Activated CD4-positive, alpha-beta T cell treated with anti-CD3 and anti-CD28 coated beads, Interleukin-2, amount 10 ng/mL, durations not matched to agents 7 days and 5 days (primary cell): Measurements from ENCODE around the gene DPH2. TPM values are rescaled to one million over a fixed set of nuclear protein-coding genes. Genes with fewer than 3 reads are reported as not detected.

Experiments used
- CTCF ChIA-PET: fragments of 350-600 bp; sonication (Branson Sonifier 250); formaldehyde crosslinking; loops from one replicate; lab custom pipeline; 2021; ENCODE audit warnings: antibody characterized with exemption; lab: Charles Lee
- POLR2A ChIA-PET: fragments of 350-600 bp; sonication (Branson Sonifier 250); formaldehyde crosslinking; loops from one replicate; lab custom pipeline; 2021; ENCODE audit warnings: antibody characterized with exemption; lab: Charles Lee
- DNase-seq: peaks from one replicate; pipeline ENCODE4 v3.0.0-alpha.2; 2020
- H3K27ac Mint-ChIP-seq: one replicate; pipeline ENCODE4 v1.8.0; 2021; ENCODE audit warnings: mild to moderate bottlenecking, moderate library complexity, mixed read lengths
- H3K27me3 Mint-ChIP-seq: one replicate; pipeline ENCODE4 v1.8.0; 2021; ENCODE audit warnings: mixed read lengths
- H3K36me3 Mint-ChIP-seq: one replicate; pipeline ENCODE4 v1.8.0; 2021; ENCODE audit warnings: low read depth, mixed read lengths
- H3K4me1 Mint-ChIP-seq: one replicate; pipeline ENCODE4 v1.8.0; 2021; ENCODE audit warnings: mixed read lengths
- H3K4me3 Mint-ChIP-seq: one replicate; pipeline ENCODE4 v1.8.0; 2021; ENCODE audit warnings: mild to moderate bottlenecking, moderate library complexity, mixed read lengths
- H3K9me3 Mint-ChIP-seq: one replicate; pipeline ENCODE4 v1.8.0; 2021; ENCODE audit warnings: mixed read lengths
- total RNA-seq, 2 experiments: library from RNA; stranded (reverse); gene quantifications; one replicate each; pipeline ENCODE4 v1.2.3, GENCODE V29; 2021

DPH2 gene
- total RNA-seq, 2 experiments from 2014 or later = 28.0 to 30.0 TPM

DNA sequence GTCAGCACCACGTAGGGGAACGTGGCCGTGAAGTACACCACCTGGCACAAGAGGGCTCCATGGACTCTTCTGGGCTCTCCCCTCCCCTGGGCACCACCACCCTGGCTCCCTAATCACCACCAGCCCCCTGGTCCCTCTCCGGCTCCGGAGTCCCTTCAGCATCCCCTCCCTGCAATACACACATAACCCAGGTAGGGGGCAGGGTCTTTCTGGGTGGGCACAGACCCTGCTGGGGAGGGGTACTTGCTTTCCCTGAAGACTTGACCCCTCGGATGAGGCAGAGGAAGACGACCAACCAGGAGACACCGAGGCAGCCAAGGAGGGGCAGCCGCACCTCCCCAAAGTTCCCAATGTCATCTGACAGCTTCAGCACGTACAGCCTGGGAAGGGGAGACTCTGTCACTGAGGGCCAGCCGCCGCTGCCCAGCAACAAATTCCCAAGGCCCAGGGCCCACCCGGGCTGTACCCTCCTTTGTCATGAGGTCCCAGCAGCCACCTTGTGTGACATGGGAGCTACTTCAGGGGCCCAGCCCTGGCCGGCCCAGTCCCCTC lies 32.9 kb downstream of the DPH2 start:
- no peak for DNase-seq
- Mint-ChIP-seq H3K9me3 (no peaks in the 10 kb centered on the region), H3K27ac (no peak overlapping the region), H3K4me1 (peaks cover 11% of the 10 kb centered on the region), H3K27me3 (no peaks in the 10 kb centered on the region), H3K4me3 (no peak overlapping the region), H3K36me3 (no peaks in the 10 kb centered on the region)
- POLR2A ChIA-PET = no interaction called here
- CTCF ChIA-PET = no interaction called here

DNA sequence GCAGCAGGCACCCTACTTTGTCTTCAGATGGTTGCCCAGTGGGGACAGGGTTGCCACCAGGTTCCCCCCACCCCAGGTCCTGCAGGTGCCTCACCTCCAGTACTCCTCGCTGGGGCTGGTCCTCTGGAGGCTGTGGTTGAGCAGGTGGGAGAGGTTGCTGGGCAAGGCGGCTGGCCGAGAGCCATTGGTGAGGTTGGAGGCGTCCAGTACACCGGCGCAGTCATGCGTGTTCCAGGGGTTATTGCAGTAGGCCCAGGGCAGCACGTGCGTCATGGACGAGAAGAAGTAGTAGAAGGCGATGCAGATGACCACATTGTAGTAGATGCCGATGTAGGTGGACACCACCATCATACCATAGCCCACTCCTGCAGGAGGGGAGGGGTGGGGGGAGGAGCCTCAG lies 38.4 kb downstream of the DPH2 start:
- Mint-ChIP-seq H3K27ac (no peak overlapping the region), H3K36me3 (no peaks in the 10 kb centered on the region), H3K4me3 (no peak overlapping the region), H3K27me3 (no peaks in the 10 kb centered on the region), H3K9me3 (no peaks in the 10 kb centered on the region), H3K4me1 (peaks cover 9% of the 10 kb centered on the region)
- CTCF ChIA-PET = no interaction called here
- POLR2A ChIA-PET = interaction anchor here (0.7 kb wide), 1 partner anchor 91 kb away, joined by 5 read pairs; no protein-coding TSS in a partner anchor
- DNase-seq = no peak

DNA sequence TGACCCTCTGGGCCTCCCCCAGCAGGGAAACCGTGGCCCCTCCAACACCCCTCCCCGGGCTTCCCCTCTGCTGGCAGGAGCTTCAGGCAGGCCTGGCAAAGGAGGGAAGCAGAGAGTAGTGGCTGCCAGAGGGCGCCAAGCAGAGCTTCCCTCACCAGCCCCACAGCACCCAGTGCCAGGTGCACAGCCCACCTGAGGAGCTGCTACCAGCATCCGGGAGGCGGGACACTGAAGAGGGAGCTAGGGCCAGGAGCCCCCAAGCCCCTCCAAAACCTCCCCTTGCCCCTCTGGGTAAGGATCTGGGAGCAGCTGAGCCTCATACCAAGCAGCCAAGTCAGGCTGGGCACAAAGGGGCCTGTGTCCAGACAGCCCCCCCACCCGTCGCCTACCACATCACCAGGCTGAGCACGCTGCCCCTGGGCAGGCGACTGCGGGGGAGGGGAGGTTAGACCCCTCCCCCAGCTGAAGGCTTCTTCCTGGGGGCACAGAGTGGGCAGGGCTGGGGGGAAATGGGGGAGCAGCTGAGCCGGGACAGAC lies 41.2 kb downstream of the DPH2 start:
- no peaks in the 10 kb centered on the region for H3K9me3 Mint-ChIP-seq
- no peaks in the 10 kb centered on the region for H3K36me3 Mint-ChIP-seq
- DNase-seq = no peak

DNA sequence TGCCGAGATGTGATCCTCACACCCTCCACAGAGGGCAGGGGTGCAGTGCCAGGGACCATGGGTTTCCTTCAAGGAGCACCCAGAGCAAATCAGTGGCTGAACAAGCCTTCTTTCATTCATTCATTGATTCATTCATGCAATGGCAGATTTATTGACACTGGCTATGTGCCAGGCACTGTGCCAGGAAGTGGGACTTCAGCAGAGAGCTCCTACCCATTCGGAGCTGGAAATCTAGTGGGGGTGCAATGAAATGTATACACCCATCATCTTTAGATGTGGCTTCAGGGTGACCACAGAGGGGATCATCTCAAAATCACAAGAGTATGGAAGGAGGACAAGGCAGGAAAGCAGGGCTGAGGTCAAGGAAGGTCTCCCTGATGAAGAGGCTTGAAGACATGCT lies 42.6 kb downstream of the DPH2 start:
- peaks cover 13% of the 10 kb centered on the region for H3K4me1 Mint-ChIP-seq
- no peak overlapping the region for H3K4me3 Mint-ChIP-seq
- H3K27ac Mint-ChIP-seq = no peak overlapping the region
- POLR2A ChIA-PET = interaction anchor here (0.6 kb wide), 1 partner anchor 294 kb away, joined by 4 read pairs; no protein-coding TSS in a partner anchor
- no peaks in the 10 kb centered on the region for H3K27me3 Mint-ChIP-seq
- H3K36me3 Mint-ChIP-seq = no peaks in the 10 kb centered on the region
- no peaks in the 10 kb centered on the region for H3K9me3 Mint-ChIP-seq
- CTCF ChIA-PET = interaction anchor here (0.6 to 1.1 kb wide), 2 partner anchors 36 to 60 kb away, joined by 3 read pairs; no protein-coding TSS in a partner anchor
- DNase-seq = no peak

More for the DNA sequence above, 41.2 kb downstream of the DPH2 start:
- Mint-ChIP-seq H3K27me3 (no peaks in the 10 kb centered on the region), H3K27ac (no peak overlapping the region), H3K4me1 (peaks cover 13% of the 10 kb centered on the region), H3K4me3 (no peak overlapping the region)
- CTCF ChIA-PET = interaction anchor here (1.1 to 1.5 kb wide), 2 partner anchors 12 to 35 kb away, joined by 3 to 5 read pairs; no protein-coding TSS in a partner anchor
- POLR2A ChIA-PET = no interaction called here

DNA sequence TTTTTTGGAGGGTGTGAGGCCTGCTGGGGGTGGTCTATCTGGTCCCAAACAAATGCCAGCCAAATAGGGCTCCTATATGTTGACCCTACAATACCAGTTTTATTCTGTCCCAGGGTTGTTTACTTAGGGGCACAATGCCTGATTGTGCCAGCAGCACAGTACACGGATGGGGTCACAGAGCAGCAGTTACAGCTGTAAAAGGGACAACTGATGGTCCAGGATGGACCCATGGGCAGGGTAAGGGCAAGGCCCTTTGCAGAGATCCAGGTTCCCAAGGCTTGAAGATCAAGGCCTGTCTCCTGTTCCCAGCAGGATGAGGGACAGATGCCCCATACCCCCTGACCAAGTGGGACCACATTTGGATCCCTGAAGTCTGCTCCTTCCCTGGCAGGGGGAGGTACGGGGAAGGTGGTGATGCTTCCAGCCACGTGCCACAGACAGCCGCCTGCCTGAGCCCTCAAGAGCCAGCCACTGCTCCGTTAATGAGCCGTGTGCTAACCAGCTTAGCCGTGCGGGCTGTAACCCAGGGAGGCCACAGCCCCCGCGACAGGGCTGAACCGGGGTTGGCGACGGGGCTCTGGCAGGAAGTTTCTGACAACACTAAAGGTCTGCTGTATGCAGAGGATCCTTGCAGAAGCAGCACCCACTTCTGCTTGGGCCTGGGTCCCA lies 43.3 kb downstream of the DPH2 start:
- Mint-ChIP-seq H3K27ac (no peak overlapping the region), H3K9me3 (no peaks in the 10 kb centered on the region), H3K4me3 (no peak overlapping the region), H3K36me3 (no peaks in the 10 kb centered on the region), H3K4me1 (peaks cover 13% of the 10 kb centered on the region), H3K27me3 (no peaks in the 10 kb centered on the region)
- CTCF ChIA-PET = interaction anchor here (0.6 to 2.0 kb wide), 3 partner anchors 17 to 79 kb away, joined by 3 to 6 read pairs (median 5); no protein-coding TSS in a partner anchor
- DNase-seq = no peak
- POLR2A ChIA-PET = no interaction called here

DNA sequence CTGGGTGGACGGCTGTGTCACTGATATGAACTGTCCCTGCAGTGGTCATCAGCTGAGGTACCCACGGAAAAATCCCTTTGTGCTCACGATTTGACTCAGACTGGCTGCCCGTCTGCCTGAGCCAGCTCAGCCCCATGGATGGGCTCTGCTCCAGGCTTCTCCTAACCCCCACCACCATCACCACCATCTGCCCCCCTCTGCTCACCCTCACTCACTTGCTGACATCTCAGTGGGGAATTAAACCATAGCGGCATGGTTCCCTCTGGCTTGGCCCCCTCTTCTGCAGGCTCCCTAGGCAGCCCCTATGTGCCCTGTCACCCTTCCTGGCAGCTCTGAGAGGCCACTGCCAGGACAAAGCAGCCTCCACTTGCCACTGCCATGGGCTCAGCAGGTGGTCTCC lies 44.1 kb downstream of the DPH2 start:
- H3K27me3 Mint-ChIP-seq = no peaks in the 10 kb centered on the region
- POLR2A ChIA-PET = no interaction called here
- no peak overlapping the region for H3K27ac Mint-ChIP-seq
- peaks cover 13% of the 10 kb centered on the region for H3K4me1 Mint-ChIP-seq
- H3K36me3 Mint-ChIP-seq = no peaks in the 10 kb centered on the region
- DNase-seq = no peak
- no peaks in the 10 kb centered on the region for H3K9me3 Mint-ChIP-seq
- no peak overlapping the region for H3K4me3 Mint-ChIP-seq
- CTCF ChIA-PET = interaction anchor here (0.6 to 2.0 kb wide), 4 partner anchors 7 to 80 kb away, joined by 3 to 6 read pairs (median 6); no protein-coding TSS in a partner anchor

DNA sequence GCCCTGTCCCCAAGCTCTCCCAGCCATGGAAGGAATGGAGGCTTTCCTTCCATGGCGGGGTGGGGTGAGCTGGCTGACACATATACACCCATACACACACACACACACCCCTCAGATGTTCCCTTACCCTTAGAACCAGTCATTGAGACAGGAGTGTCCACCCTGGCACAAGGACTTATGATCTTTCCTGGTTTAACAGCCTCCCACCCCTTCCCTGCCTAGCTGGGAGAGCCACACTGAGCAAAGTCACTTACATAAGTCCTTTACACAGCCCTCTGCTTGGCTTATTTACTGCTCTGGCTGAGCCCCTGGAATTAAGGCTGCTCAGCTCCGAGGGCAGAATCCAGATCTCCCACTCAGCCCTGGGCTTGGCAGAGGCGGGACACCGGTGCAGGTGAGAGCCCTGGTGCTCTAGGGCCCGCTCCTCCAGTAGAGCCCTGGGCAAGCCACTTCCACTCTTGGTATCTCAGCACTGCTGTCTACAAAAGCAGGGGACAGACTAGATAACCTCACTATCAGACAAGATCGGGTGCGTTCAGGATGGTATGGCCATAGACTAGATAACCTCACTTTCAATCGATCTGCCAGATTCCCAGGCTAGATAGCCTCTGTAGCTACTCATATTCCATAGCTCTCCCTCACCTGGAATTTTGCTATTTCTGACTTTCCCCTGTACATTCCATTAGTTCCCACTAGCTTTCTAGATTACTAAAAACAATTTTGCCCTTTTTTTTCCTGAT lies 44.7 kb downstream of the DPH2 start:
- no peak overlapping the region for H3K4me3 Mint-ChIP-seq
- H3K36me3 Mint-ChIP-seq = no peaks in the 10 kb centered on the region
- peaks cover 13% of the 10 kb centered on the region for H3K4me1 Mint-ChIP-seq
- POLR2A ChIA-PET = no interaction called here
- H3K27ac Mint-ChIP-seq = no peak overlapping the region
- no peaks in the 10 kb centered on the region for H3K27me3 Mint-ChIP-seq
- CTCF ChIA-PET = interaction anchor here (1.0 to 2.0 kb wide), 4 partner anchors 8 to 80 kb away, joined by 3 to 6 read pairs (median 4); no protein-coding TSS in a partner anchor
- no peak for DNase-seq
- H3K9me3 Mint-ChIP-seq = no peaks in the 10 kb centered on the region

DNA sequence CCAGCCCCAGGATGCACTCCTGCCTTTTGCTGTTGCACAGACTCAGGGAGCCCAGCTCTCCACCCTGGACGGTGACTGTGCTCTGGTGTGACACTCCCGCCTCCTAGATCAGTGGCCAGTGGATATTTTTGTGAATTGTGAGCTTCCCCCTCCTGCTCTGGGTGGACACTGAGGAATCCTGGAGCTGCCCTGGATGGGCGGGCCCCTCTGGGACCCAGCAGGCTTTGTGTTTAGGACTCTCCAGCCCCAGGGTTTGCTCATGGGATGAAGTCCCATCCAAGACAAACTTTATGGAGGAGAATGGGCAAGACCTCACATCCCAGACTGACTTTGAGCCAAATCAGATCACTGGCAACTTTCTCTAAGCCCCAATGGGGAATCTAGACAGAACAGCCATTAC lies 45.4 kb downstream of the DPH2 start:
- Mint-ChIP-seq H3K4me3 (no peak overlapping the region), H3K27ac (no peak overlapping the region)
- POLR2A ChIA-PET = no interaction called here

DNA sequence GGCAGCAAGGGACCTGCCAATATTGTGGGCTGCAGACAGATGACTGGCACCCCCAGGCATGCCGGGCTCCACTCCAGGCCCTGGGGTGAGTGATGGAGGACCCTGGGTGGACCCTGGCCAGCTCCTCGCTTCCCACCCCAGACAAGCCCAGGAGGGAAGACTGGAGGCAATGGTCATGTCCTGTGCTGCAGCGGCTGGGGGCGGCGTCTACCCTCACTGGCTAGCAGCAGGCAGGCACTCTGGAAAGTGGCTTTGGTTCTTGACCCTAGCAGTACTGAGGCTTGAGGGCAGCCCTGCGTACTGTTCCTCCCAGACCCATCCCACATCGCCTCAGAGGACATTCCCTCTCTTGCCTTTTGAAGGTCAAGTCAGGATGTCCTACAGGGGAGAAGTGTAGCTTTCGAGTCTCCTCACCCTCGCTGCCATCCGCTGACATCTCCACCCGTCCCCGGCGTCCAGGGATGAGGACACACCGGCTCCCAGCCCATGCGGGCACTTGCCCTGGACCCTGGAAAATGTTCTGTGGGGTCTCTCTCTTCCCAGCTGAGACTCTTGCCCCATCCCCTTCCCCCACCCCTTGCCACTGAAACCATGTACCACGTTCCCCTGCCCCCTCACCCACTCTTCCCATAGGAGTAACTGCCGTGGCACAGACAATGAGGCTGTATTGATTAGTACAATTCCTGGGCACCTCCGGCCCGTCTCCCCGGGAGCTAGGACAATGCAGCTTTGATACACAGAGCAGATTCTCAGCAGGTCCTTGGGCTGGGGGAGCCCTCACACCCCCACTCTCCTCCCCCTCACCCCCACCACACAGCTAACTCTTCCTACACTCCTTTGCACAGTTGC lies 46.5 kb downstream of the DPH2 start:
- H3K4me1 Mint-ChIP-seq = peaks cover 13% of the 10 kb centered on the region
- CTCF ChIA-PET = interaction anchor here (1.4 kb wide), 1 partner anchor 11 kb away, joined by 6 read pairs; no protein-coding TSS in a partner anchor

More for the DNA sequence above, 45.4 kb downstream of the DPH2 start:
- no peak for DNase-seq
- Mint-ChIP-seq H3K9me3 (no peaks in the 10 kb centered on the region), H3K36me3 (no peaks in the 10 kb centered on the region), H3K27me3 (no peaks in the 10 kb centered on the region), H3K4me1 (peaks cover 13% of the 10 kb centered on the region)
- CTCF ChIA-PET = interaction anchor here (1.0 to 2.0 kb wide), 4 partner anchors 9 to 81 kb away, joined by 3 to 6 read pairs (median 4); no protein-coding TSS in a partner anchor

DNA sequence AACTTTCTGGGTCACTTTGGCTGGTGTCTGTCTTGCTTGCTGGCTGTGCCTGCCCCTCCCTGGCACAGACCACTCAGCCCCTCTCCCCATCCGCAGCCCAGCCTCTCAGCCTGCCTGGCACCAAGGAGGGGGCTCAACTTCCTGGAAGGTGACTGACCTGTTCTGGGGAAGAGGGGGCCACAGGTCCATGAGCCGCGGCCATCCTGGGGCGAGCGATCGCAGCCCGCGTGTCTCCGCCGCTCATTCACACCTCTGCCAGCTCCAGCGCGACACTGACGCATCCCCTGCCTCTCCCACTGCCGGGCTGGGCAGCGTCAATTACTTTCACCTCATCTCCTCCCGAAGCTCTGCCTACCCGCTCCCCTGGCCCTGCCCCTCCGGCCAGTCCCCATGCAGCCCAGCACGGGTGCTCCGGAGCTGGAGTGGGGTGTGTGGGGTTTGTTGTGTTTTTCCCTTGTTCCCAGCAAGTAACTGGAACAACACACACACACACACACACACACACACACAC lies 47.1 kb downstream of the DPH2 start:
- no peaks in the 10 kb centered on the region for H3K9me3 Mint-ChIP-seq

More for the DNA sequence above, 46.5 kb downstream of the DPH2 start:
- H3K4me3 Mint-ChIP-seq = no peak overlapping the region
- no peaks in the 10 kb centered on the region for H3K9me3 Mint-ChIP-seq
- H3K27ac Mint-ChIP-seq = no peak overlapping the region
- DNase-seq = no peak
- no peaks in the 10 kb centered on the region for H3K36me3 Mint-ChIP-seq
- POLR2A ChIA-PET = interaction anchor here (0.7 kb wide), 1 partner anchor 650 kb away, joined by 4 read pairs; no protein-coding TSS in a partner anchor
- H3K27me3 Mint-ChIP-seq = no peaks in the 10 kb centered on the region

DNA sequence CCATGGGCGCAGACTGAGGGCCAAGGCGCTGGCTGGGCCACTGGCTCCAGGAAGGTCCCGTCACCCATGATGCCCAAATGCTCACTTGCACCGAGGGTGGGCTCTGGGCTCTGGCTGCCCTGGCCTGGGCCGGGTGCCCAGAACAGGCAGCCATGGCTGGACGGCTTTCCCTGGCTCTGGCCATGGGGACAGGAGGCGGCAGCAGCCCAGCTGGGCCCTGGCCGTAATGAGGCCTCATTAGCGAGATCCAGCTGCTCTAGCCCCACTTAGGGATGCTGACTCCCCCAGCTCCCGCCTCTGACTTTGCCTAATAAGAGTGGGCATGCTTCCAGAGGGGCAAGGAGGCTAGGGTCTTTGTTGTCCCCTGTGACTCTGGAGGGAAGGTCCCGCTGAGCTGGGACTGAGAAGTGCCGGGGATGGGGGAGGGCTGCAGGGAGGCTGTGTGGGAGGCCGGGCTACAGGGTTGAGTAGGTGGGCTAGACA lies 49.7 kb downstream of the DPH2 start:
- H3K9me3 Mint-ChIP-seq = no peaks in the 10 kb centered on the region
- no peaks in the 10 kb centered on the region for H3K36me3 Mint-ChIP-seq
- H3K4me3 Mint-ChIP-seq = no peak overlapping the region
- POLR2A ChIA-PET = no interaction called here
- H3K27ac Mint-ChIP-seq = no peak overlapping the region
- H3K27me3 Mint-ChIP-seq = no peaks in the 10 kb centered on the region
- CTCF ChIA-PET = interaction anchor here (0.5 kb wide), 1 partner anchor 142 kb away, joined by 3 read pairs; no protein-coding TSS in a partner anchor
- no peaks in the 10 kb centered on the region for H3K4me1 Mint-ChIP-seq
- no peak for DNase-seq

More for the DNA sequence above, 47.1 kb downstream of the DPH2 start:
- Mint-ChIP-seq H3K4me1 (peaks cover 13% of the 10 kb centered on the region), H3K27ac (no peak overlapping the region), H3K27me3 (no peaks in the 10 kb centered on the region), H3K36me3 (no peaks in the 10 kb centered on the region), H3K4me3 (no peak overlapping the region)
- DNase-seq = no peak
- POLR2A ChIA-PET = interaction anchor here (0.7 kb wide), 1 partner anchor 650 kb away, joined by 4 read pairs; no protein-coding TSS in a partner anchor
- CTCF ChIA-PET = interaction anchor here (1.4 kb wide), 1 partner anchor 10 kb away, joined by 6 read pairs; no protein-coding TSS in a partner anchor
